H9 (cell line): ENCODE measurements around the gene GPN2. TPM values are rescaled to one million over a fixed set of nuclear protein-coding genes. Genes with fewer than 3 reads are reported as not detected.
"Not testable (repeated sequence)": the region's sequence is repeated elsewhere in the genome, so short reads cannot be mapped to it uniquely, and the experiment has no call there.

Experiments used
- DNase-seq: peaks from one replicate; pipeline ENCODE4 v3.0.0-alpha.2; 2017
- H2AFZ ChIP-seq: one replicate; pipeline ENCODE4 v1.6.1; 2013; ENCODE audit warnings: mild to moderate bottlenecking, low read length, control low read depth, moderate library complexity
- H2AK5ac ChIP-seq: 2 replicates; pipeline ENCODE4 v1.6.1; 2013; ENCODE audit warnings: low read length, control low read depth, mixed read lengths; ENCODE audit not compliant: insufficient read length
- H2BK120ac ChIP-seq: one replicate; pipeline ENCODE4 v1.6.1; 2013; ENCODE audit warnings: low read depth, mild to moderate bottlenecking, low read length, control low read depth, inconsistent platforms; ENCODE audit not compliant: poor library complexity, severe bottlenecking
- H2BK12ac ChIP-seq: 2 replicates; pipeline ENCODE4 v1.6.1; 2013; ENCODE audit warnings: low read length, control low read depth, mixed read lengths, low read depth; ENCODE audit not compliant: insufficient read length
- H2BK15ac ChIP-seq: 2 replicates; pipeline ENCODE4 v1.6.1; 2013; ENCODE audit warnings: low read depth, low read length, control low read depth
- H2BK20ac ChIP-seq: one replicate; pipeline ENCODE4 v1.6.1; 2013; ENCODE audit warnings: low read depth, mild to moderate bottlenecking, low read length, control low read depth, inconsistent platforms; ENCODE audit not compliant: poor library complexity, severe bottlenecking
- H2BK5ac ChIP-seq: 2 replicates; pipeline ENCODE4 v1.6.1; 2013; ENCODE audit warnings: low read length, control low read depth, mixed read lengths; ENCODE audit not compliant: insufficient read length
- H3K14ac ChIP-seq: 2 replicates; pipeline ENCODE4 v1.6.1; 2013; ENCODE audit warnings: low read length, control low read depth; ENCODE audit not compliant: insufficient read depth
- H3K18ac ChIP-seq: 2 replicates; pipeline ENCODE4 v1.6.1; 2013; ENCODE audit warnings: low read depth, mild to moderate bottlenecking, mixed read lengths, low read length, control low read depth; ENCODE audit not compliant: insufficient read length
- H3K23ac ChIP-seq: 2 replicates; pipeline ENCODE4 v1.6.1; 2013; ENCODE audit warnings: low read length, control low read depth, mixed read lengths, low read depth; ENCODE audit not compliant: insufficient read length
- H3K23me2 ChIP-seq: 2 replicates; pipeline ENCODE4 v1.6.1; 2013; ENCODE audit warnings: low read depth, mild to moderate bottlenecking, mixed read lengths, low read length, control low read depth; ENCODE audit not compliant: insufficient read length, poor library complexity, severe bottlenecking
- H3K27ac ChIP-seq: 2 replicates; pipeline ENCODE4 v1.5.1; 2013; ENCODE audit warnings: low read length, control low read depth, mixed read lengths, low read depth; ENCODE audit not compliant: insufficient read length
- H3K27me3 ChIP-seq: 2 replicates; pipeline ENCODE4 v1.6.1; 2013; ENCODE audit warnings: low read length, control low read depth, inconsistent platforms; ENCODE audit not compliant: insufficient read depth
- H3K4ac ChIP-seq: 2 replicates; pipeline ENCODE4 v1.6.1; 2013; ENCODE audit warnings: low read depth, mild to moderate bottlenecking, control low read depth, inconsistent platforms, low read length, moderate library complexity
- H3K4me1 ChIP-seq: 2 replicates; pipeline ENCODE4 v1.6.1; 2013; ENCODE audit warnings: low read length, control low read depth, inconsistent platforms; ENCODE audit not compliant: insufficient read depth
- H3K4me2 ChIP-seq: 2 replicates; pipeline ENCODE4 v1.6.1; 2013; ENCODE audit warnings: low read length, control low read depth, mixed read lengths; ENCODE audit not compliant: insufficient read length, insufficient read depth
- H3K56ac ChIP-seq: 2 replicates; pipeline ENCODE4 v1.6.1; 2013; ENCODE audit warnings: low read depth, mild to moderate bottlenecking, mixed read lengths, low read length, control low read depth; ENCODE audit not compliant: insufficient read length
- H3K79me1 ChIP-seq: 2 replicates; pipeline ENCODE4 v1.6.1; 2013; ENCODE audit warnings: low read depth, mild to moderate bottlenecking, moderate library complexity, low read length, control low read depth, inconsistent platforms; ENCODE audit not compliant: insufficient read depth, poor library complexity, severe bottlenecking
- H3K79me2 ChIP-seq: 2 replicates; pipeline ENCODE4 v1.6.1; 2013; ENCODE audit warnings: low read length, control low read depth, inconsistent platforms; ENCODE audit not compliant: insufficient read depth
- H3K9ac ChIP-seq: 2 replicates; pipeline ENCODE4 v1.6.1; 2013; ENCODE audit warnings: low read length, control low read depth, mixed read lengths; ENCODE audit not compliant: insufficient read length; ENCODE audit errors: extremely low read depth
- H3K9me3 ChIP-seq: one replicate; pipeline ENCODE4 v1.6.1; 2013; ENCODE audit warnings: low read depth, low read length, inconsistent platforms; ENCODE audit not compliant: control insufficient read depth
- H3T11ph ChIP-seq: one replicate; pipeline ENCODE4 v1.6.1; 2013; ENCODE audit warnings: mild to moderate bottlenecking, low read length, control low read depth, inconsistent platforms
- H4K20me1 ChIP-seq: one replicate; pipeline ENCODE4 v1.6.1; 2013; ENCODE audit not compliant: control insufficient read depth, insufficient read length, insufficient read depth
- H4K5ac ChIP-seq: 2 replicates; pipeline ENCODE4 v1.6.1; 2013; ENCODE audit warnings: low read depth, mild to moderate bottlenecking, mixed read lengths, low read length, control low read depth; ENCODE audit not compliant: insufficient read length
- H4K8ac ChIP-seq: replicated peaks from 2 replicates; pipeline ENCODE4 v1.6.1; 2013; ENCODE audit warnings: low read length, control low read depth, mixed read lengths, low read depth; ENCODE audit not compliant: insufficient read length
- H4K91ac ChIP-seq: 2 replicates; pipeline ENCODE4 v1.6.1; 2013; ENCODE audit warnings: low read depth, mild to moderate bottlenecking, moderate library complexity, mixed read lengths, low read length, control low read depth; ENCODE audit not compliant: insufficient read length
- H3K27ac Mint-ChIP-seq, 3 experiments: 2 replicates in 2 of 3; 3 replicates in 1 of 3; pipeline ENCODE4 v1.8.0; 2020 to 2021; ENCODE audit warnings: mixed read lengths in 3 of 3, mild to moderate bottlenecking in 1 of 3, moderate library complexity in 1 of 3
- H3K27me3 Mint-ChIP-seq: 2 replicates; pipeline ENCODE4 v1.8.0; 2021; ENCODE audit warnings: low read depth, mild to moderate bottlenecking, moderate library complexity, mixed read lengths
- H3K36me3 Mint-ChIP-seq, 3 experiments: 2 replicates in 2 of 3; 3 replicates in 1 of 3; pipeline ENCODE4 v1.8.0; 2020 to 2021; ENCODE audit warnings: low read depth in 3 of 3, mixed read lengths in 3 of 3; ENCODE audit not compliant: insufficient read depth in 1 of 3
- H3K4me1 Mint-ChIP-seq, 2 experiments: 2 replicates each; pipeline ENCODE4 v1.8.0; 2020; ENCODE audit warnings: mixed read lengths in 2 of 2
- H3K4me3 Mint-ChIP-seq, 2 experiments: 2 replicates in 1 of 2; 3 replicates in 1 of 2; pipeline ENCODE4 v1.8.0; 2020 to 2021; ENCODE audit warnings: mild to moderate bottlenecking in 2 of 2, mixed read lengths in 2 of 2, moderate library complexity in 1 of 2
- H3K9me3 Mint-ChIP-seq, 2 experiments: 2 replicates in 1 of 2; 3 replicates in 1 of 2; pipeline ENCODE4 v1.8.0; 2020; ENCODE audit warnings: mild to moderate bottlenecking in 2 of 2, mixed read lengths in 2 of 2, moderate library complexity in 1 of 2
- WGBS: extraction: QIAGEN DNeasy Blood & Tissue Kit; methylation state at CpG from one replicate; pipeline ENCODE4 v1.1.7; 2013; ENCODE audit warnings: missing lambda C conversion rate, low lambda C conversion rate, mixed read lengths; ENCODE audit not compliant: insufficient read length; ENCODE audit errors: extremely low coverage; 5-methylcytosine and 5-hydroxymethylcytosine counted together
- total RNA-seq: library from RNA; stranded (reverse); gene quantifications from 2 replicates; pipeline ENCODE4 v1.2.1, GENCODE V29; 2021
- TF ChIP-seq, protein P1 (sequence below): fragments of 200-600 bp; sonication (generic); conservative IDR thresholded peaks from 3 replicates; pipeline ENCODE4 v1.8.0; 2021; ENCODE audit warnings: antibody characterized with exemption, mild to moderate bottlenecking

GPN2 gene
- total RNA-seq, 1 experiment from 2014 or later = 47.8 TPM

DNA sequence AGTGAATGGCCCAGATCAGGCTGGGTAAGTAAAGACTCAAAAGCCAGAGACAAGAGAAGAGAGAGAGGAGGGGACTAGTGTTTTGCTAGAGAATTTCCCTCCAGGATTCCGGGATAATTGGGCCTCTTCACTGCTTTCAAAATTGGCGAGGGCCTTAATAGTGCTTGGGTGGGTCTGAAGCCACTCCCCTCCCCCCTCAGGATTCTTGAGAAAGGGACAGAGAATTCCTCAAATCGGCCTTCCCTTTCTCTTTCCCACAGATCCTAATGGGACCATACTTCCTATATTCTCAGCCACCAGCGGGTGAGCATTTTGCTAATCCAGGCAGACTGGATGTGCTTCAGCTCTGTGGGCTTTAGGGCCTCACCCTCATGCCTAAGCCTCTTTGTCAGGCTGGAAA is 15.2 kb downstream of the GPN2 start:
- no peak overlapping the region for H3K4ac ChIP-seq
- H3K9ac ChIP-seq = no peak overlapping the region
- no peaks in the 10 kb centered on the region for H4K20me1 ChIP-seq
- no peak overlapping the region for H4K5ac ChIP-seq
- H3K27ac ChIP-seq = no peak overlapping the region
- DNase-seq = no peak
- no peak overlapping the region for H2BK15ac ChIP-seq
- Mint-ChIP-seq H3K4me3 (no peak overlapping the region), H3K9me3 (no peaks in the 10 kb centered on the region), H3K36me3 (peaks cover 0 to 14% (median 10%) of the 10 kb centered on the region in 3 experiments; a peak in 6 of 7 replicates), H3K27me3 (no peaks in the 10 kb centered on the region), H3K27ac (peak overlapping the region in 2 of 3 experiments; percentile 13 to 26; a peak in 2 of 7 replicates), H3K4me1 (peaks cover 0 to 8% of the 10 kb centered on the region in 2 experiments; a peak in 2 of 4 replicates)
- no peaks in the 10 kb centered on the region for H3K27me3 ChIP-seq
- TF ChIP-seq, protein P1, sequence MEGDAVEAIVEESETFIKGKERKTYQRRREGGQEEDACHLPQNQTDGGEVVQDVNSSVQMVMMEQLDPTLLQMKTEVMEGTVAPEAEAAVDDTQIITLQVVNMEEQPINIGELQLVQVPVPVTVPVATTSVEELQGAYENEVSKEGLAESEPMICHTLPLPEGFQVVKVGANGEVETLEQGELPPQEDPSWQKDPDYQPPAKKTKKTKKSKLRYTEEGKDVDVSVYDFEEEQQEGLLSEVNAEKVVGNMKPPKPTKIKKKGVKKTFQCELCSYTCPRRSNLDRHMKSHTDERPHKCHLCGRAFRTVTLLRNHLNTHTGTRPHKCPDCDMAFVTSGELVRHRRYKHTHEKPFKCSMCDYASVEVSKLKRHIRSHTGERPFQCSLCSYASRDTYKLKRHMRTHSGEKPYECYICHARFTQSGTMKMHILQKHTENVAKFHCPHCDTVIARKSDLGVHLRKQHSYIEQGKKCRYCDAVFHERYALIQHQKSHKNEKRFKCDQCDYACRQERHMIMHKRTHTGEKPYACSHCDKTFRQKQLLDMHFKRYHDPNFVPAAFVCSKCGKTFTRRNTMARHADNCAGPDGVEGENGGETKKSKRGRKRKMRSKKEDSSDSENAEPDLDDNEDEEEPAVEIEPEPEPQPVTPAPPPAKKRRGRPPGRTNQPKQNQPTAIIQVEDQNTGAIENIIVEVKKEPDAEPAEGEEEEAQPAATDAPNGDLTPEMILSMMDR = no peak
- no peak overlapping the region for H3K23ac ChIP-seq
- H2BK5ac ChIP-seq = no peak overlapping the region
- H3K79me1 ChIP-seq = no peaks in the 10 kb centered on the region
- no peak overlapping the region for H2BK12ac ChIP-seq
- H2AK5ac ChIP-seq = no peak overlapping the region
- H2AFZ ChIP-seq = no peak overlapping the region
- H3K9me3 ChIP-seq = no peaks in the 10 kb centered on the region
- H3K4me2 ChIP-seq = no peak overlapping the region
- no peak overlapping the region for H2BK20ac ChIP-seq
- H3K56ac ChIP-seq = no peak overlapping the region
- no peak overlapping the region for H3K18ac ChIP-seq
- no peak overlapping the region for H4K8ac ChIP-seq
- H3K4me1 ChIP-seq = no peaks in the 10 kb centered on the region; the same call in 1 of the 2 replicates
- no peak overlapping the region for H2BK120ac ChIP-seq
- H3K23me2 ChIP-seq = no peaks in the 10 kb centered on the region
- no CpG with 5 or more reads among the region's 4 CpGs for WGBS
- no peak overlapping the region for H4K91ac ChIP-seq
- no peak overlapping the region for H3T11ph ChIP-seq
- H3K79me2 ChIP-seq = no peaks in the 10 kb centered on the region
- no peak overlapping the region for H3K14ac ChIP-seq

GRCh38 chr1:26873097-26873496 is 17.0 kb downstream of the GPN2 start:
- not testable (repeated sequence) for H3K14ac ChIP-seq, H3K4me2 ChIP-seq, H3K27me3 ChIP-seq, H3K27me3 Mint-ChIP-seq, H3K79me1 ChIP-seq, H4K20me1 ChIP-seq, H3K79me2 ChIP-seq, H3K36me3 Mint-ChIP-seq, H3K4me1 Mint-ChIP-seq, DNase-seq, H3K9me3 ChIP-seq, H3K27ac ChIP-seq, H2BK15ac ChIP-seq, H3K56ac ChIP-seq, H4K5ac ChIP-seq, H3K9me3 Mint-ChIP-seq, H3K4me3 Mint-ChIP-seq, H3K4ac ChIP-seq, H2AFZ ChIP-seq, H3K18ac ChIP-seq, H3K4me1 ChIP-seq, H2BK12ac ChIP-seq, H3K23me2 ChIP-seq, H2AK5ac ChIP-seq, H3K9ac ChIP-seq, H4K91ac ChIP-seq, H2BK5ac ChIP-seq, H2BK20ac ChIP-seq, H2BK120ac ChIP-seq, H3T11ph ChIP-seq, H4K8ac ChIP-seq, H3K23ac ChIP-seq
- no CpG with 5 or more reads among the region's 2 CpGs for WGBS
- 0 out of 7 replicates have a peak overlapping the region, but pooled peaks of 1 of the 3 experiments have one; percentile 19 for H3K27ac Mint-ChIP-seq
